Ovary (tissue), 9 donors: ENCODE measurements around the gene TC2N. TPM values are rescaled to one million over a fixed set of nuclear protein-coding genes. Genes with fewer than 3 reads are reported as not detected.

Experiments
- DNase-seq, 5 donors: peaks; one replicate each; pipeline ENCODE4 v3.0.0-alpha.2; 2019 to 2020
- H3K27ac ChIP-seq, 2 donors: fragments of 200-600 bp; one replicate each; pipeline versions ENCODE4 v1.5.1 to v1.8.0; 2019 to 2022
- H3K27me3 ChIP-seq: fragments of 200-600 bp; one replicate; pipeline ENCODE4 v1.8.0; 2022
- H3K36me3 ChIP-seq: fragments of 200-600 bp; sonication (generic); one replicate; pipeline ENCODE4 v1.5.1; 2019
- H3K4me1 ChIP-seq: one replicate; pipeline ENCODE4 v1.8.1; 2013; ENCODE audit warnings: mild to moderate bottlenecking, moderate library complexity; ENCODE audit not compliant: insufficient read depth
- H3K4me3 ChIP-seq: fragments of 200-600 bp; sonication (generic); one replicate; pipeline ENCODE4 v1.5.1; 2017
- H3K9me3 ChIP-seq, 2 donors: fragments of 200-600 bp in 1 of 2; sonication (generic) in 1 of 2; one replicate each; pipeline versions ENCODE4 v1.5.1 to v1.8.1; 2013 to 2019; ENCODE audit warnings: mild to moderate bottlenecking in 1 of 2, moderate library complexity in 1 of 2
- EP300 ChIP-seq: sonication (generic); formaldehyde crosslinking; IDR thresholded peaks from one replicate; pipeline ENCODE4 v1.6.1; 2017; ENCODE audit warnings: antibody characterized with exemption
- POLR2A ChIP-seq: fragments of 450-650 bp; IDR thresholded peaks from one replicate; pipeline ENCODE4 v1.6.1; 2017; ENCODE audit warnings: antibody characterized with exemption, mild to moderate bottlenecking, moderate library complexity
- WGBS, 3 donors: extraction: QIAGEN DNeasy Blood & Tissue Kit in 1 of 3; methylation state at CpG; one replicate each; pipeline versions ENCODE4 v1.1.5 to v1.1.7; 2013 to 2017; 5-methylcytosine and 5-hydroxymethylcytosine counted together
- intact Hi-C, 4 donors: fragments of 100-400 bp; cut with DNase I; formaldehyde crosslinking; loops; one replicate each; pipeline versions ENCODE4 v1.11.0 to v1.15.1; 2022 to 2023
- polyA plus RNA-seq, 2 donors: library from polyadenylated mRNA; stranded (reverse); fragments of 200-250 nt in 1 of 2; fragments of 350-450 nt in 1 of 2; fragmentation: Illumina TruSeq in 1 of 2; extraction: RNeasy Lipid Tissue Mini Kit (QIAGEN cat#74804) in 1 of 2; gene quantifications; one replicate each; pipeline ENCODE4 v1.2.3, GENCODE V29; 2013 to 2014
- total RNA-seq, 7 donors: library from RNA; depleted of rRNA in 2 of 7; stranded (reverse); fragments of >200 nt in 2 of 7; fragmentation: NEBNext Ultra II Directional in 3 of 7; extraction: Animal tissue kit (Norgen Biotek cat#: 25700) in 3 of 7; gene quantifications; one replicate each; pipeline versions ENCODE4 v1.1.0 to v1.2.4, GENCODE V29; 2016 to 2023
- TF ChIP-seq, protein P1 (sequence below), 3 donors: fragments of 450-650 bp in 2 of 3; fragments of 200-600 bp in 1 of 3; IDR thresholded peaks; one replicate each; pipeline versions ENCODE4 v1.5.1 to v1.8.0; 2016 to 2022; ENCODE audit warnings: antibody characterized with exemption in 3 of 3, mild to moderate bottlenecking in 1 of 3
- donor health status: DM: no; HTN: no; CAD: no; lungs with moderate emphysema.
- donor health status: DM: no; HTN: no; CAD: no.
- donor health status: Bipolar disorder and iron deficiency.
- donor health status: DM: yes; HTN: yes; CAD: no.
- donor health status: DM: no; HTN: no; CAD: no.
- donor health status: DM: yes; HTN: yes; CAD: no.

TC2N gene
- total and polyA plus RNA-seq, 9 donors, result 2.2 to 81.7 (median 12.4) TPM

DNA sequence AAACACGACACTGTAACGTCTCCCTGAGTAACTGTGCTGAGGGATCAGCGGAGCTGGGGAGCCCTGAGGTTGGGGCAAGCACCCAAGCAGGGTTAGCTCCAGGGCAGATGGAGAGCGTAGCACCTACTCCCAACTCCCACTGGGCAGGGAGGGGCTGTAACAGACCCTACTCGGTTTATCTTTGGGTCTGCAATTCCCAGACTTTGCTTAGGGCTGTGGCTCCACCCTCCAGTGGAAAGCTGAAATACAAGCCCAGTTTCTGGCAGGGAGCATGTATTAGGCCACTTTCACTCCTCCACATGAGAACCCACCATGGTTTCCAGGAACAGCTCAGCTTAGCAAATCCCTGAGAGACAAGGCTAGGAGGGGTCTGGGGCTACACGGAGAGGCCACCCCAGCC lies 17.3 kb upstream of the TC2N start:
- no peaks in the 10 kb centered on the region for H3K9me3 ChIP-seq
- no peaks in the 10 kb centered on the region for H3K4me1 ChIP-seq
- intact Hi-C loops, result no loop called here
- no peak for DNase-seq
- H3K4me3 ChIP-seq, result no peak overlapping the region
- H3K27me3 ChIP-seq, result no peaks in the 10 kb centered on the region
- H3K36me3 ChIP-seq, result no peaks in the 10 kb centered on the region
- H3K27ac ChIP-seq, result peak overlapping the region in 1 of 2 donors; percentile 17
- 45 to 70% (median 66%) methylated on average over 6 of the region's 6 CpGs for WGBS, 3 donors
- TF ChIP-seq POLR2A, result no peak
- TF ChIP-seq, protein P1, sequence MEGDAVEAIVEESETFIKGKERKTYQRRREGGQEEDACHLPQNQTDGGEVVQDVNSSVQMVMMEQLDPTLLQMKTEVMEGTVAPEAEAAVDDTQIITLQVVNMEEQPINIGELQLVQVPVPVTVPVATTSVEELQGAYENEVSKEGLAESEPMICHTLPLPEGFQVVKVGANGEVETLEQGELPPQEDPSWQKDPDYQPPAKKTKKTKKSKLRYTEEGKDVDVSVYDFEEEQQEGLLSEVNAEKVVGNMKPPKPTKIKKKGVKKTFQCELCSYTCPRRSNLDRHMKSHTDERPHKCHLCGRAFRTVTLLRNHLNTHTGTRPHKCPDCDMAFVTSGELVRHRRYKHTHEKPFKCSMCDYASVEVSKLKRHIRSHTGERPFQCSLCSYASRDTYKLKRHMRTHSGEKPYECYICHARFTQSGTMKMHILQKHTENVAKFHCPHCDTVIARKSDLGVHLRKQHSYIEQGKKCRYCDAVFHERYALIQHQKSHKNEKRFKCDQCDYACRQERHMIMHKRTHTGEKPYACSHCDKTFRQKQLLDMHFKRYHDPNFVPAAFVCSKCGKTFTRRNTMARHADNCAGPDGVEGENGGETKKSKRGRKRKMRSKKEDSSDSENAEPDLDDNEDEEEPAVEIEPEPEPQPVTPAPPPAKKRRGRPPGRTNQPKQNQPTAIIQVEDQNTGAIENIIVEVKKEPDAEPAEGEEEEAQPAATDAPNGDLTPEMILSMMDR (IDR thresholded peaks at IDR 0.05), result no peak
- no peak for TF ChIP-seq EP300

DNA sequence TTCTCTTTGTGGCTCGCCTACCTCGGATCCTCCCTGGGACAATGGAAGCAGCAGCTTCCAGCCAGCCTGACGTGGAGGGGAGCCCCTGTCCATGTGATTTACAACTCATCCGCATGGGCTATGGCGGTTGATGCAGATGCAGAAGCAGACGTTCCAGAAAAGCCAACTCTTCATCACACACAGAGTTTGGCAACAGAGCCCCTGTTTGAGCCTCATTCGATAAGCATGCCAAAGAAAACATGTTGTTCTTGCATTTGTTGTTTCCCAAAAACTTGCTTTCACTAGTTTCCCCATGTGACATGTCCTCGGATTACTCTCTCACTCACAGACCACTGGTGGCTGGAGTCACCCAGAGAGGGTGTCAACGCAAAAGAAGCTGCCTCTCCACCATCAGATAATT lies 16.4 kb upstream of the TC2N start:
- TF ChIP-seq POLR2A, result no peak
- TF ChIP-seq, protein P1 (IDR thresholded peaks at IDR 0.05), result no peak
- TF ChIP-seq EP300, result no peak
- intact Hi-C loops, result no loop called here
- peak in 1 of 5 donors; percentile 59 for DNase-seq
- Histone ChIP-seq H3K4me1 (no peaks in the 10 kb centered on the region), H3K9me3 (no peaks in the 10 kb centered on the region), H3K27ac (no peak overlapping the region), H3K36me3 (no peaks in the 10 kb centered on the region), H3K27me3 (no peaks in the 10 kb centered on the region), H3K4me3 (no peak overlapping the region)
- WGBS, 3 donors, result 59 to 84% (median 78%) methylated on average over 9 of the region's 9 CpGs

DNA sequence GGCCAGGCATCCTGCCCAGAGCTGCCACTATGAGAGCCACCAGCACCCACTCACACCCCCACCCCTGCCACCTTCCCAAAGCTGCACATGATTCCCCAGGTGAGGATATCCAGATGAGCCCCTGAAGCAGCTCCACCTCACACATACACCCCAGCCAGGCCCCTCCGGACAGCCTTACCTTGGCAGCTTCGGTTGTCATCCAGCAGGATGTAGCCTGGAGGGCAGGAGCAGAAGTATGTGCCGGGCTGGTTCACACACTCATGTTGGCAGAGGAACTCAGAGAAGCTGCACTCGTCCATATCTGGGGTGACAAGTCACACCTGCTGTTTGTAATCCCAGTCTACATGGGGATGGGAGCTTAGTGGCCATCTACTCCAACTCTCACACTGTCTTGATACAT lies 15.4 kb upstream of the TC2N start:
- no peak overlapping the region for H3K4me3 ChIP-seq
- no peaks in the 10 kb centered on the region for H3K36me3 ChIP-seq
- no peaks in the 10 kb centered on the region for H3K9me3 ChIP-seq
- no peaks in the 10 kb centered on the region for H3K27me3 ChIP-seq
- intact Hi-C loops, result no loop called here
- H3K4me1 ChIP-seq, result no peaks in the 10 kb centered on the region
- TF ChIP-seq EP300 (no peak), POLR2A (no peak)
- TF ChIP-seq, protein P1 (IDR thresholded peaks at IDR 0.05), result no peak
- 84 to 88% (median 85%) methylated on average over 3 to 4 of the region's 4 CpGs for WGBS, 3 donors
- no peak overlapping the region for H3K27ac ChIP-seq
- DNase-seq, result no peak

DNA sequence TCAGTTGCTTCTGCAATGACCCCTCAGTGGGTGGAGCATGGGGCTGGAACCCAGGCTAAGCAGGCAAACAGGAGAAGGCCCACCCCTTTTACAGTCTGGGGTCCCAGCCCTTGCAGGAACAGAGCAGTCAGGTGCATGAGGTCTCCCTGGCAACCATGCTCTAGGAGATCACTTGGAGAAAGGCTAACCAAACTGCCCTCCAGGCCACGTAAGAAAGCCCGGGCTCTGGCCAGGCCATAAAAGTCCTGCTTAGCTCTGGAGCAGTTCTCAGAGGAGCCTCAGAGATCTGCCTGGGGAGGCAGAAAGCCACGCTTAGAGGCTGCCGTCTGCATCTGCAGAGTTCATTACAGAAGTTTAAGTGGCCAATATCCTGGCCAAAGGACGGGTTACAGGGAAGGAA lies 15.0 kb upstream of the TC2N start:
- no peak for DNase-seq
- Histone ChIP-seq H3K27me3 (no peaks in the 10 kb centered on the region), H3K4me1 (no peaks in the 10 kb centered on the region), H3K4me3 (no peak overlapping the region), H3K36me3 (no peaks in the 10 kb centered on the region), H3K9me3 (no peaks in the 10 kb centered on the region), H3K27ac (no peak overlapping the region)
- intact Hi-C loops, result no loop called here
- 86 to 96% (median 94%) methylated on average over 5 of the region's 5 CpGs for WGBS, 3 donors
- TF ChIP-seq, protein P1 (IDR thresholded peaks at IDR 0.05), result no peak
- no peak for TF ChIP-seq EP300
- no peak for TF ChIP-seq POLR2A
